Sigmoid colon (tissue), 3 donors: ENCODE results near the gene MAP1B.

Experiments used
- CTCF ChIP-seq, 4 experiments: fragments of 450-650 bp in 3 of 4; fragments of 200-600 bp in 1 of 4; IDR thresholded peaks; one replicate each; pipeline ENCODE4 v1.5.1; 2016 to 2019; ENCODE audit warnings: antibody characterized with exemption in 4 of 4, mild to moderate bottlenecking in 3 of 4, moderate library complexity in 2 of 4
- POLR2A ChIP-seq, 2 donors: fragments of 450-650 bp; IDR thresholded peaks; one replicate each; pipeline ENCODE4 v1.6.1; 2016; ENCODE audit warnings: antibody characterized with exemption in 2 of 2, mild to moderate bottlenecking in 2 of 2, moderate library complexity in 2 of 2

- TF ChIP-seq CTCF (IDR thresholded peaks at IDR 0.05) (no peak), POLR2A (IDR thresholded peaks at IDR 0.05) (no peak)
These were observed 139.7 kb downstream of the MAP1B start for GRCh38 chr5:72246954-72247442.
